Erythroblast (primary cell): Measurements from ENCODE around the gene SIGLEC10.

Source experiments
- GATA1 ChIP-seq: IDR thresholded peaks from 2 replicates; pipeline ENCODE4 v1.6.1; 2011; ENCODE audit warnings: low read depth, mild to moderate bottlenecking, control low read depth, low read length, moderate library complexity
- POLR2A ChIP-seq: IDR thresholded peaks from 2 replicates; pipeline ENCODE4 v1.6.1; 2011; ENCODE audit warnings: mild to moderate bottlenecking, low read length

DNA sequence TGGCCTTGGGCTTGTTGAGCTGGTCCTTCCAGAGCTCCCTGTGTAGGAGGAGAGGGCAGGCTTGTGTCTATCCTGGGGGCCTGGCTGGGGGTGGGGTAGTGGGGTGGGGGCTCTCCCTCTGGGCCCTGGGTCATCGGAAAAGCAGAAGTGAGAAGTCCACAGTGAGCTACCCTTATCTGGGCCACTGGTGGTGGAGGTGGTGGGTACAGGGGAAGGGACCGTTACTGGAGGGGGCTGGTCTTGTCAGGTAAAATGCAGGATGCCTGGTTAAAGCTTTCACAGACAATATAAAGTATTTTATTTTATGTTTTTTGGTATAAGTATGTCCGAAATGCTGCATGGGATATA is 342 bp upstream of the SIGLEC10 start:
- TF ChIP-seq POLR2A = no peak
- TF ChIP-seq GATA1 = no peak
